ENCODE results near the gene ABCA2. TPM values are rescaled to one million over a fixed set of nuclear protein-coding genes. Genes with fewer than 3 reads are reported as not detected.

Gene ABCA2
- total RNA-seq, 4 donors from 2014 or later: 136 to 291 (median 196) TPM

- TF ChIP-seq, protein P1, sequence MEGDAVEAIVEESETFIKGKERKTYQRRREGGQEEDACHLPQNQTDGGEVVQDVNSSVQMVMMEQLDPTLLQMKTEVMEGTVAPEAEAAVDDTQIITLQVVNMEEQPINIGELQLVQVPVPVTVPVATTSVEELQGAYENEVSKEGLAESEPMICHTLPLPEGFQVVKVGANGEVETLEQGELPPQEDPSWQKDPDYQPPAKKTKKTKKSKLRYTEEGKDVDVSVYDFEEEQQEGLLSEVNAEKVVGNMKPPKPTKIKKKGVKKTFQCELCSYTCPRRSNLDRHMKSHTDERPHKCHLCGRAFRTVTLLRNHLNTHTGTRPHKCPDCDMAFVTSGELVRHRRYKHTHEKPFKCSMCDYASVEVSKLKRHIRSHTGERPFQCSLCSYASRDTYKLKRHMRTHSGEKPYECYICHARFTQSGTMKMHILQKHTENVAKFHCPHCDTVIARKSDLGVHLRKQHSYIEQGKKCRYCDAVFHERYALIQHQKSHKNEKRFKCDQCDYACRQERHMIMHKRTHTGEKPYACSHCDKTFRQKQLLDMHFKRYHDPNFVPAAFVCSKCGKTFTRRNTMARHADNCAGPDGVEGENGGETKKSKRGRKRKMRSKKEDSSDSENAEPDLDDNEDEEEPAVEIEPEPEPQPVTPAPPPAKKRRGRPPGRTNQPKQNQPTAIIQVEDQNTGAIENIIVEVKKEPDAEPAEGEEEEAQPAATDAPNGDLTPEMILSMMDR (IDR thresholded peaks at IDR 0.05): peak; percentile 35 to 71 (median 41)
- no peak for TF ChIP-seq EP300 (IDR thresholded peaks at IDR 0.05)
- TF ChIP-seq POLR2A (IDR thresholded peaks at IDR 0.05): no peak
- WGBS, 2 donors: 55 to 60% methylated on average over 25 to 37 of the region's 38 CpGs
- H3K4me3 ChIP-seq: no peak overlapping the region
- H3K4me1 ChIP-seq: peaks cover under 1 to 69% (median 33%) of the 10 kb centered on the region in 4 donors
- H3K36me3 ChIP-seq: no peaks in the 10 kb centered on the region
- H3K9me3 ChIP-seq: no peaks in the 10 kb centered on the region
- H3K27ac ChIP-seq: peak overlapping the region in 1 of 4 donors; percentile 37
- DNase-seq (ENCODE audit: low spot score in 2 of 2): peak in 1 of 2 donors; percentile 57
- peaks cover 0 to 39% of the 10 kb centered on the region in 2 donors for H3K27me3 ChIP-seq
Measured at GRCh38 chr9:137049544-137050449, 21.8 kb upstream of the ABCA2 start.

DNA sequence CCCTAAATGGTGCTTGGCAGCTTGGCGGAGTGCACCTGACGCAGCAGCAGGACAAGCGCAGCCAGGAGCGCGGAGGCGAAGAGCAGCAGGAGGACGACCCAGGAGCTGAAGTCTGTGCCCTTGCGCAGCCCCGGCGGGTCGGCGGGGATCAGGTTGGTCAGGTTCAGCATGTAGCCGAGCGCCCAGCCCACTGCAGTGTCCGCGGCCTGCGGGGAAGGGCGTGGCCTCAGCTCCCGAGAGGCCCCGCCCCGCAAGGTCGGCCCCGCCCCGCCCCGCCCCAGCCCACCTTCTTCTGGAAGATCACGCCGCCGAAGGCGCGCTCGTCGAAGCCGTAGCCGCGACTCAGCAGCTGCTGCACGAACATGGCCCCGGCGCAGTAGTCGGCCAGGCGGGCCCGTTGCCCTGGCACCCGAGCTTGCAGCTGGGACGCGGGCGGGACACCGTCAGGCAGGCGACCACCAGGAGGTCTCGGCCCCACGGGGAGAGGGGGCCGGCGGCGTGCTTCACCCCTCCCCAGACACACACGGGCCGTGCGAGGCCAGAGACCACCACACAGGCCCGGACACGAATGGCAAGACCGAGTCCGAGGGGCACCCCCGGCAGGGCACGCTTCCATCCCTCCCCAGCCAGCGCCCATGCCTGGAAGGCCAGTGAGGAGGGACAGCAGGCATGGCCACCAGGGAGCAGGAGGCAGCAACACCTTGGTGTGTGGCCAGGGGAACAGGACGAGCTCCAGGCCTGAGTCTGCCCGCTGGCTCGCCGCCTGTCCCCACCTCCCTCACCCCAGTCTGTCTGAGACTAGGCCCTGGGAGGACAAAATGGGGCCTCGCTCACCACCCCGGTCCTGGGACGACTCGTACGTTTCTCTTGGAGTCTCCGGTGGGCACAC lies 20.9 kb upstream of the ABCA2 start:
- H3K4me1 ChIP-seq: peaks cover 0 to 69% (median 33%) of the 10 kb centered on the region in 4 donors
- H3K4me3 ChIP-seq: no peak overlapping the region
- peaks cover 0 to 34% of the 10 kb centered on the region in 2 donors for H3K27me3 ChIP-seq
- no peak for DNase-seq (ENCODE audit: low spot score in 2 of 2)
- H3K9me3 ChIP-seq: no peaks in the 10 kb centered on the region
- no peak overlapping the region for H3K27ac ChIP-seq
- TF ChIP-seq POLR2A (IDR thresholded peaks at IDR 0.05) (no peak), EP300 (IDR thresholded peaks at IDR 0.05) (no peak)
- TF ChIP-seq, protein P1 (IDR thresholded peaks at IDR 0.05): no peak
- no peaks in the 10 kb centered on the region for H3K36me3 ChIP-seq
- WGBS, 2 donors: 55 to 74% methylated on average over 40 to 43 of the region's 72 CpGs

- Histone ChIP-seq H3K36me3 (peaks cover 0 to 9% (median 0%) of the 10 kb centered on the region in 3 donors), H3K4me1 (peaks cover 0 to 55% (median 25%) of the 10 kb centered on the region in 4 donors), H3K27ac (peak within 1 kb of the TSS in 3 of 4 donors; percentile 51 to 75 (median 56)), H3K9me3 (no peaks in the 10 kb centered on the region), H3K4me3 (peak within 1 kb of the TSS; percentile 25 to 76 (median 60)), H3K27me3 (peaks cover 0 to 19% of the 10 kb centered on the region in 2 donors)
- TF ChIP-seq, protein P1 (IDR thresholded peaks at IDR 0.05): peak; percentile 84 to 94 (median 91)
- TF ChIP-seq POLR2A (IDR thresholded peaks at IDR 0.05): no peak
- no peak for TF ChIP-seq EP300 (IDR thresholded peaks at IDR 0.05)
- WGBS, 2 donors: 0% methylated on average over 33 to 57 of the region's 57 CpGs
- peak in 1 of 2 donors; percentile 78 for DNase-seq (ENCODE audit: low spot score in 2 of 2)
Measured at GRCh38 chr9:137046088-137046787, 18.2 kb upstream of the ABCA2 start, which contains the start of gene NPDC1. Gene NPDC1, minus strand, starts transcription at chr9:137046177. Its CDS starts 188 bp downstream, at chr9:137045989.

- peaks cover 0 to 54% (median 25%) of the 10 kb centered on the region in 4 donors for H3K4me1 ChIP-seq
- no peak for DNase-seq (ENCODE audit: low spot score in 2 of 2)
- WGBS, 2 donors: 1 to 2% methylated on average over 17 to 29 of the region's 96 CpGs
- TF ChIP-seq POLR2A (IDR thresholded peaks at IDR 0.05) (no peak), EP300 (IDR thresholded peaks at IDR 0.05) (no peak)
- TF ChIP-seq, protein P1 (IDR thresholded peaks at IDR 0.05): no peak
- peak overlapping the region in 3 of 4 donors; percentile 20 to 75 (median 51) for H3K27ac ChIP-seq
- peak overlapping the region; percentile 25 to 76 (median 60) for H3K4me3 ChIP-seq
- H3K27me3 ChIP-seq: peaks cover 0 to 19% of the 10 kb centered on the region in 2 donors
- no peaks in the 10 kb centered on the region for H3K9me3 ChIP-seq
- H3K36me3 ChIP-seq: peaks cover 0 to 16% (median 0%) of the 10 kb centered on the region in 3 donors
Measured at GRCh38 chr9:137045294-137046087, 17.5 kb upstream of the ABCA2 start.
